ENCODE measurements around the gene THSD7B. TPM values are rescaled to one million over a fixed set of nuclear protein-coding genes. Genes with fewer than 3 reads are reported as not detected.
A peak's percentile ranks its signal among the peaks of the same experiment; 100 is the strongest.
"Not testable (repeated sequence)": the region's sequence is repeated elsewhere in the genome, so short reads cannot be mapped to it uniquely, and the experiment has no call there.

THSD7B gene
- total RNA-seq, result 8.1 TPM

GRCh38 chr2:136765256-136766072 is at the start of gene THSD7B:
TSS of gene THSD7B (plus strand) at chr2:136765545. CDS start at chr2:136882179, 116,634 bp downstream.
- no peak for DNase-seq

- DNase-seq, result no peak
Observed at GRCh38 chr2:136718273-136718672, 47.1 kb upstream of the THSD7B start.

GRCh38 chr2:136727973-136728699 is 37.2 kb upstream of the THSD7B start:
- no peak for DNase-seq

GRCh38 chr2:136736236-136736635 is 29.1 kb upstream of the THSD7B start:
- DNase-seq, result no peak

GRCh38 chr2:136738044-136738443 is 27.3 kb upstream of the THSD7B start:
- DNase-seq, result no peak

GRCh38 chr2:136741471-136741870 is 23.9 kb upstream of the THSD7B start:
- no peak for DNase-seq

GRCh38 chr2:136750065-136750464 is 15.3 kb upstream of the THSD7B start:
- DNase-seq, result no peak

GRCh38 chr2:136751406-136751805 is 13.9 kb upstream of the THSD7B start:
- no peak for DNase-seq

- DNase-seq, result not testable (repeated sequence)
Observed at GRCh38 chr2:136758504-136758903, 6.8 kb upstream of the THSD7B start.

GRCh38 chr2:136764452-136765255 is 691 bp upstream of the THSD7B start:
- DNase-seq, result no peak

GRCh38 chr2:136766073-136766404 is 694 bp downstream of the THSD7B start:
- peak; percentile 14 for DNase-seq

GRCh38 chr2:136767030-136767429 is 1.7 kb downstream of the THSD7B start:
- DNase-seq, result no peak

- DNase-seq, result no peak
Observed at GRCh38 chr2:136769871-136770270, 4.5 kb downstream of the THSD7B start.

GRCh38 chr2:136770384-136770783 is 5.0 kb downstream of the THSD7B start:
- no peak for DNase-seq

GRCh38 chr2:136777391-136777790 is 12.0 kb downstream of the THSD7B start:
- no peak for DNase-seq

GRCh38 chr2:136783856-136784255 is 18.5 kb downstream of the THSD7B start:
- no peak for DNase-seq

GRCh38 chr2:136785215-136785614 is 19.9 kb downstream of the THSD7B start:
- DNase-seq, result no peak

GRCh38 chr2:136787970-136788369 is 22.6 kb downstream of the THSD7B start:
- no peak for DNase-seq

GRCh38 chr2:136796339-136796738 is 31.0 kb downstream of the THSD7B start:
- DNase-seq, result no peak

GRCh38 chr2:136798766-136799165 is 33.4 kb downstream of the THSD7B start:
- DNase-seq, result no peak

GRCh38 chr2:136801661-136802060 is 36.3 kb downstream of the THSD7B start:
- no peak for DNase-seq

GRCh38 chr2:136809998-136810397 is 44.7 kb downstream of the THSD7B start:
- no peak for DNase-seq

GRCh38 chr2:136818839-136819238 is 53.5 kb downstream of the THSD7B start:
- no peak for DNase-seq

Measured in skin of body (tissue), 2 donors.